Esophagus muscularis mucosa (tissue), 3 donors: ENCODE measurements around the gene TBL3.

ENCODE experiments used
- POLR2A ChIP-seq: fragments of 450-650 bp; IDR thresholded peaks from one replicate; pipeline ENCODE4 v1.6.1; 2017; ENCODE audit warnings: antibody characterized with exemption, moderate library complexity, mild to moderate bottlenecking, low read depth
- TF ChIP-seq, protein P1 (sequence below), 3 experiments: fragments of 200-600 bp in 2 of 3; fragments of 450-650 bp in 1 of 3; sonication (generic) in 2 of 3; IDR thresholded peaks; one replicate each; pipeline ENCODE4 v1.5.1; 2017 to 2019; ENCODE audit warnings: antibody characterized with exemption in 3 of 3, mild to moderate bottlenecking in 2 of 3, moderate library complexity in 1 of 3

- TF ChIP-seq, protein P1, sequence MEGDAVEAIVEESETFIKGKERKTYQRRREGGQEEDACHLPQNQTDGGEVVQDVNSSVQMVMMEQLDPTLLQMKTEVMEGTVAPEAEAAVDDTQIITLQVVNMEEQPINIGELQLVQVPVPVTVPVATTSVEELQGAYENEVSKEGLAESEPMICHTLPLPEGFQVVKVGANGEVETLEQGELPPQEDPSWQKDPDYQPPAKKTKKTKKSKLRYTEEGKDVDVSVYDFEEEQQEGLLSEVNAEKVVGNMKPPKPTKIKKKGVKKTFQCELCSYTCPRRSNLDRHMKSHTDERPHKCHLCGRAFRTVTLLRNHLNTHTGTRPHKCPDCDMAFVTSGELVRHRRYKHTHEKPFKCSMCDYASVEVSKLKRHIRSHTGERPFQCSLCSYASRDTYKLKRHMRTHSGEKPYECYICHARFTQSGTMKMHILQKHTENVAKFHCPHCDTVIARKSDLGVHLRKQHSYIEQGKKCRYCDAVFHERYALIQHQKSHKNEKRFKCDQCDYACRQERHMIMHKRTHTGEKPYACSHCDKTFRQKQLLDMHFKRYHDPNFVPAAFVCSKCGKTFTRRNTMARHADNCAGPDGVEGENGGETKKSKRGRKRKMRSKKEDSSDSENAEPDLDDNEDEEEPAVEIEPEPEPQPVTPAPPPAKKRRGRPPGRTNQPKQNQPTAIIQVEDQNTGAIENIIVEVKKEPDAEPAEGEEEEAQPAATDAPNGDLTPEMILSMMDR (IDR thresholded peaks at IDR 0.05) = no peak
- no peak for TF ChIP-seq POLR2A
These were observed 30.4 kb upstream of the TBL3 start for GRCh38 chr16:1941162-1942046.
